ENCODE measurements around the gene SLC30A2. TPM values are rescaled to one million over a fixed set of nuclear protein-coding genes. Genes with fewer than 3 reads are reported as not detected.

The SLC30A2 gene
- total and polyA plus RNA-seq, 2 experiments from 2014 or later = 0.07 TPM; not detected in 1

GRCh38 chr1:26032656-26033357, 13.1 kb downstream of the SLC30A2 start:
- H3K27ac Mint-ChIP-seq = no peak overlapping the region
- no peak overlapping the region for H2AFZ ChIP-seq
- H3K27ac ChIP-seq (ENCODE audit: low read depth) = no peak overlapping the region
- H3K4me1 ChIP-seq (ENCODE audit: insufficient read depth) = peaks cover 6% of the 10 kb centered on the region; the same call in 1 of the 2 replicates
- no peaks in the 10 kb centered on the region; the same call in 2 of the 3 replicates for H3K9me3 Mint-ChIP-seq
- TF ChIP-seq, protein P1, sequence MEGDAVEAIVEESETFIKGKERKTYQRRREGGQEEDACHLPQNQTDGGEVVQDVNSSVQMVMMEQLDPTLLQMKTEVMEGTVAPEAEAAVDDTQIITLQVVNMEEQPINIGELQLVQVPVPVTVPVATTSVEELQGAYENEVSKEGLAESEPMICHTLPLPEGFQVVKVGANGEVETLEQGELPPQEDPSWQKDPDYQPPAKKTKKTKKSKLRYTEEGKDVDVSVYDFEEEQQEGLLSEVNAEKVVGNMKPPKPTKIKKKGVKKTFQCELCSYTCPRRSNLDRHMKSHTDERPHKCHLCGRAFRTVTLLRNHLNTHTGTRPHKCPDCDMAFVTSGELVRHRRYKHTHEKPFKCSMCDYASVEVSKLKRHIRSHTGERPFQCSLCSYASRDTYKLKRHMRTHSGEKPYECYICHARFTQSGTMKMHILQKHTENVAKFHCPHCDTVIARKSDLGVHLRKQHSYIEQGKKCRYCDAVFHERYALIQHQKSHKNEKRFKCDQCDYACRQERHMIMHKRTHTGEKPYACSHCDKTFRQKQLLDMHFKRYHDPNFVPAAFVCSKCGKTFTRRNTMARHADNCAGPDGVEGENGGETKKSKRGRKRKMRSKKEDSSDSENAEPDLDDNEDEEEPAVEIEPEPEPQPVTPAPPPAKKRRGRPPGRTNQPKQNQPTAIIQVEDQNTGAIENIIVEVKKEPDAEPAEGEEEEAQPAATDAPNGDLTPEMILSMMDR (conservative IDR thresholded peaks at IDR 0.05; ENCODE audit: low read depth in 2 of 2) = no peak
- no peak for TF ChIP-seq JUNB (IDR thresholded peaks at IDR 0.05; ENCODE audit: unreplicated experiment)
- no peak for TF ChIP-seq NANOG (IDR thresholded peaks at IDR 0.05; ENCODE audit: borderline replicate concordance)
- no peak for TF ChIP-seq EZH2 (IDR thresholded peaks at IDR 0.05; ENCODE audit: low read depth, unreplicated experiment)
- no peak for TF ChIP-seq ZNF331 (CRISPR knock-in tag; IDR thresholded peaks at IDR 0.05; ENCODE audit: low read depth)
- no peak for TF ChIP-seq ZNF114 (CRISPR knock-in tag; IDR thresholded peaks at IDR 0.05)
- H3K4me3 ChIP-seq = no peak overlapping the region
- no peak overlapping the region for H3K4me2 ChIP-seq
- no peaks in the 10 kb centered on the region for H3K36me3 ChIP-seq (ENCODE audit: insufficient read depth)
- H3K27me3 Mint-ChIP-seq (ENCODE audit: insufficient read depth, low read depth, poor library complexity) = peaks cover 31% of the 10 kb centered on the region
- H3K4me3 Mint-ChIP-seq = no peak overlapping the region
- H3F3A ChIP-seq (replicated peaks; ENCODE audit: low read depth) = no peaks in the 10 kb centered on the region
- H3K4me1 Mint-ChIP-seq = peaks cover 5% of the 10 kb centered on the region; the same call in 2 of the 3 replicates
- H3K27me3 ChIP-seq (ENCODE audit: insufficient read depth) = peaks cover 27% of the 10 kb centered on the region
- H3K9me2 ChIP-seq (ENCODE audit: insufficient read depth) = no peaks in the 10 kb centered on the region
- H3K79me2 ChIP-seq (replicated peaks; ENCODE audit: insufficient read depth) = no peaks in the 10 kb centered on the region
- H4K20me1 ChIP-seq (replicated peaks; ENCODE audit: insufficient read depth) = no peaks in the 10 kb centered on the region
- ATAC-seq (no peak), DNase-seq (ENCODE audit: low spot score) (no peak)
- no peaks in the 10 kb centered on the region for H3K36me3 Mint-ChIP-seq (ENCODE audit: low read depth)

GRCh38 chr1:26031611-26032220, 14.2 kb downstream of the SLC30A2 start:
- H3K4me3 Mint-ChIP-seq = no peak overlapping the region
- TF ChIP-seq ETS1 (IDR thresholded peaks at IDR 0.05) (no peak), STAT1 (IDR thresholded peaks at IDR 0.05; ENCODE audit: unreplicated experiment) (no peak), ZNF331 (CRISPR knock-in tag; IDR thresholded peaks at IDR 0.05; ENCODE audit: low read depth) (no peak), EZH2phosphoT487 (IDR thresholded peaks at IDR 0.05; ENCODE audit: unreplicated experiment) (no peak), EZH2 (IDR thresholded peaks at IDR 0.05; ENCODE audit: low read depth, unreplicated experiment) (no peak), JUNB (IDR thresholded peaks at IDR 0.05; ENCODE audit: unreplicated experiment) (no peak), ZNF114 (CRISPR knock-in tag; IDR thresholded peaks at IDR 0.05) (no peak), REST (IDR thresholded peaks at IDR 0.05; ENCODE audit: unreplicated experiment) (no peak)
- TF ChIP-seq, protein P1 (conservative IDR thresholded peaks at IDR 0.05; ENCODE audit: low read depth in 2 of 2) = no peak

More at GRCh38 chr1:26031611-26032220, 14.2 kb downstream of the SLC30A2 start:
- H3K4me3 ChIP-seq = no peak overlapping the region
- Mint-ChIP-seq H3K27me3 (ENCODE audit: insufficient read depth, low read depth, poor library complexity) (peaks cover 31% of the 10 kb centered on the region), H3K36me3 (ENCODE audit: low read depth) (no peaks in the 10 kb centered on the region), H3K27ac (no peak overlapping the region), H3K9me3 (no peaks in the 10 kb centered on the region; the same call in 2 of the 3 replicates), H3K4me1 (peaks cover 5% of the 10 kb centered on the region; the same call in 2 of the 3 replicates)
- H3K27me3 ChIP-seq (ENCODE audit: insufficient read depth) = peaks cover 24% of the 10 kb centered on the region
- H3K4me2 ChIP-seq = no peak overlapping the region
- H3F3A ChIP-seq (replicated peaks; ENCODE audit: low read depth) = no peaks in the 10 kb centered on the region
- no peaks in the 10 kb centered on the region for H4K20me1 ChIP-seq (replicated peaks; ENCODE audit: insufficient read depth)
- H3K27ac ChIP-seq (ENCODE audit: low read depth) = no peak overlapping the region
- H3K4me1 ChIP-seq (ENCODE audit: insufficient read depth) = peaks cover 6% of the 10 kb centered on the region; the same call in 1 of the 2 replicates
- H3K9me2 ChIP-seq (ENCODE audit: insufficient read depth) = no peaks in the 10 kb centered on the region
- DNase-seq (ENCODE audit: low spot score) (no peak), ATAC-seq (no peak)
- no peaks in the 10 kb centered on the region for H3K36me3 ChIP-seq (ENCODE audit: insufficient read depth)
- H3K79me2 ChIP-seq (replicated peaks; ENCODE audit: insufficient read depth) = no peaks in the 10 kb centered on the region
- no peak overlapping the region for H2AFZ ChIP-seq
